Inflammatory macrophage (primary cell): ENCODE measurements around the gene LRRK1.

Source experiments
- DNase-seq, 2 donors: peaks; one replicate each; pipeline ENCODE4 v3.0.0-alpha.2; 2020 to 2022

The LRRK1 gene

DNA sequence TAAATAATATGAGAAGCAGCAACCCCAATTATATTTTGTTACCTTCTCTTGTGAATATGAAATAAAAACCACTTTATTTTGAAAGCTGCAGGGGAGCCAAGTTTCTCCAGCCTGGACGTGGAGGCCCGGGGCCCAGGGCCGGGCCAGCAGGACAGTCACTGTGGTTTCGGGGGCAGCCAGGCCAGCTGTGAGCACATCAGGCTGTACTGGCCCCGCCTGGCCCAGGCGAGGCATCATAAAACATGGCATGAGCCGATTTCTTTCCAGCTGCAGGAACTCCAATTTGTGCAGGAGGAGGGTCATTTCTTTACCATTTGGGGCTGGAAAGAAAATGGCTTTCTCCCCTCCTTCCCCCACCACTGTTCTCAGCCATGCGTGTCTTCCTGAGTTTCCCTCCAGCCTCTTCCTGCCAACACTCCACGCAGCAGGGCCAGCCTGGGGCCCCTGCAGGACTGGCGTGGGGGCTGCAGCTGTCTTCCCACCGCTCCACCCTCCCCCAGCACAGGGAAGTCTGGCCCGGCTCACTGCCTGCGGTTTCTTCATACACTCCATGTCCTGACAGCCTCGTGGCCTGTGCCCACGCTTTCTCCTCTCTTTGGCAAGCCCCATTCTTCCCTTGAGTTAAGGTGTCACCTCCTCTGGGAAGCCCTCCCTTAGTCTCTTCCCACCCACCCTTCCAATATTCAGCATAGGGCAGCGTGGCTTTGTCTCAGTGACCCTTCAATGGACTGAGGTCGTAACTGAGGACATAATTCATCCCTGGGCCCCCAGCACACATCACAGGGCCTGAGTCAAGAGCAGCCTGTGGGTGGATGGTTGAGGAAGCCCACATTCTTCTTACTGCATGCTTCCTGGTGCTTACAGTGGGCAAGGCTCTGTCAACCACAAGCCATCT, 196.9 kb downstream of the LRRK1 start:
- DNase-seq = peak; percentile 89 to 96

DNA sequence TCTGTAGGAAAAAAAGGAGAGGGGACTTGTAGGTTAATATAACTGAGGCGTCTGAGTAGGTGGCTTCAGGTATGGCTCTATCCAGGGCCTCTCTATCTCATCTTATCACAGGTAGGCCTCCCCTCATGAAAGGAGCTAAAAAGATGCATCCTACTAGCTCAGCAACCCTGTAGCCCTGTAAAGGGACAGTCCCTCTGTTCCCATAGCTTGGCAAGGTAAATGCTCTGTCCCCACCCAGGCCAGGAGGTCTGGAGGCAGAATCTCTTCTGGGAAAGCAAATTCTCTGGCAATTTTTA, 197.5 kb downstream of the LRRK1 start:
- DNase-seq = no peak

DNA sequence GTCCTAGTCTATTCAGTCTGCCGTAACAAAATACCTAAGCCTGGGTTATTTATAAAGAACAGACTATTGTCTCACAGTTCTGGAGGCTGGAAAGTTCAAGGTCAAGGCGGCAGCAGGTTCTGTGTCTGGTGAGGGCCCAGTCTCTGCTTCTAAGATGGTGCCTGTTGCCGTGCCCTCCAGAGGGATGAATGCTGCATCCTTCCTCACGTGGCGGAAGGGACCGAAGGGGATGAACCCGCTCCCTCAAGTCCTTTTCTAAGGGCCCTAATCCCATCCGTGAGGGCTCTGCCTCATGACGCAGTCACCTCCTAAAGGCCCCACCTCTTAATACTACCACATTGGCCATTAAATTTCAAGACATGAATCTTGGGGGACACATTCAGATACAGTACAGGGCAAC, 199.0 kb downstream of the LRRK1 start:
- no peak for DNase-seq

DNA sequence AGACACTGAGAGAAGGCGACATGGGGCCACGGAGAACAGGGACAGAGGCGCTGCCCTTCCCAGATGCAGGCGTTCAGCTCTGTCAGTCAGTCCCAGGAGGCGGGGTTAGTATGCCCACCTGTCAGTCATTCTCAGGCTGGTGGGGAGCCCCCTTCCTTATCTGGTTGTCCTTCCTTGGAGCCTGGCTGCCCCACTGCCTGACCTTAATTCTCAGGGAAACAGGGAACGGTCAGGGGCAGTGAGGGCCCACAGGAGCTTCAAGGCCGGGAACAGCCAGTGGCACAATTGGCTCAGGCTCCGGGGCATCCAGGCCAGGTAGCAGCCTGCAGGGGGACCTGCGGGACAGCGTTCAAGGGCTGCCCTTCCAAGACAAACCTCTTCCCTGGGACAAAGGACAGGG, 199.5 kb downstream of the LRRK1 start:
- no peak for DNase-seq

DNA sequence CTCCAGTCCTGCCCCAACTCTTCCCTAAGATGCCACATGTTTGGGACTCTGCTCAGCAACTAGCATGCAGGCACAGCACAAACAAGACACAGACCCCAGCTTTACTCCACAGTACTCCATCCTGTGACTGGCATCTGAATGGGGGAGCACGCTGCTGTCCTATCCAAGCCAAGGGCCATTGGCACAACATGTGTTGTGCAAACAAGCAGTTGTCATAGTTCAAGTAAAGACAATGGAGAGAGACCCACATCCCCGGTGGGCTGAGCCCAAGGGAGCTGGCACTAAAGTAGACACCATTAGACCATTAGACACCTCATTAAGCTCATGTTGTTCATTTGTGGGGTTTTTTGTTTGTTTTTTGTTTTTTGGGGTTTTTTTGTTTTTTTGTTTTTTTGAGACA, 200.0 kb downstream of the LRRK1 start:
- no peak for DNase-seq
